H1 (cell line): ENCODE measurements around the gene CDC26. TPM values are rescaled to one million over a fixed set of nuclear protein-coding genes. Genes with fewer than 3 reads are reported as not detected.

Experiments
- CTCF ChIA-PET: fragments of 300-600 bp; sonication (Branson Sonifier 250); formaldehyde crosslinking; loops from one replicate; lab custom pipeline; 2021; ENCODE audit not compliant: partially characterized antibody; lab: Charles Lee
- POLR2A ChIA-PET: fragments of 300-600 bp; sonication (Branson Sonifier 250); formaldehyde crosslinking; loops from one replicate; lab custom pipeline; 2021; ENCODE audit warnings: inconsistent platforms; ENCODE audit not compliant: partially characterized antibody; lab: Charles Lee
- DNase-seq, 2 experiments: peaks; one replicate each; pipeline versions ENCODE4 v3.0.0 to v3.0.0-alpha.2; 2010 to 2022; ENCODE audit warnings: low spot score in 2 of 2, low read depth in 1 of 2, mixed read lengths in 1 of 2
- FAIRE-seq: peaks from 2 replicates; lab custom pipeline; 2011; peaks lifted over from hg19 to GRCh38; lab: Jason Lieb, UNC
- H2AFZ ChIP-seq: 2 replicates; pipeline ENCODE4 v1.8.1; 2012; ENCODE audit warnings: low read length, inconsistent platforms
- H2AK5ac ChIP-seq: 2 replicates; pipeline ENCODE4 v1.6.1; 2013; ENCODE audit warnings: low read depth, low read length
- H2BK120ac ChIP-seq: replicated peaks from 2 replicates; pipeline ENCODE3; 2013; ENCODE audit warnings: low read depth, low read length, inconsistent platforms
- H2BK12ac ChIP-seq: 2 replicates; pipeline ENCODE4 v1.6.1; 2013; ENCODE audit warnings: low read depth, low read length
- H2BK15ac ChIP-seq: 2 replicates; pipeline ENCODE4 v1.6.1; 2013; ENCODE audit warnings: low read length
- H2BK20ac ChIP-seq: 2 replicates; pipeline ENCODE4 v1.6.1; 2013; ENCODE audit warnings: low read length
- H2BK5ac ChIP-seq: 2 replicates; pipeline ENCODE4 v1.6.1; 2013; ENCODE audit warnings: low read depth, low read length
- H3K14ac ChIP-seq: 2 replicates; pipeline ENCODE4 v1.6.1; 2013; ENCODE audit warnings: inconsistent platforms; ENCODE audit not compliant: insufficient read length
- H3K18ac ChIP-seq: 2 replicates; pipeline ENCODE4 v1.6.1; 2013; ENCODE audit warnings: low read length; ENCODE audit errors: extremely low read depth
- H3K23ac ChIP-seq: 2 replicates; pipeline ENCODE4 v1.6.1; 2013; ENCODE audit warnings: inconsistent platforms; ENCODE audit not compliant: insufficient read length
- H3K23me2 ChIP-seq: 2 replicates; pipeline ENCODE4 v1.6.1; 2013; ENCODE audit warnings: low read depth, low read length
- H3K27ac ChIP-seq: 2 replicates; pipeline ENCODE4 v1.6.1; 2011; ENCODE audit warnings: low read depth, low read length, inconsistent platforms
- H3K27me3 ChIP-seq, 4 experiments: replicated peaks in 1 of 4; 1 replicate in 1 of 4; 2 replicates in 3 of 4; pipeline versions ENCODE4 v1.6.1 to v1.8.1; 2011 to 2013; ENCODE audit warnings: low read length in 3 of 4, mild to moderate bottlenecking in 3 of 4, inconsistent platforms in 2 of 4, mixed read lengths in 2 of 4, moderate library complexity in 1 of 4; ENCODE audit not compliant: control insufficient read depth in 3 of 4, insufficient read depth in 3 of 4; ENCODE audit errors: extremely low read depth in 1 of 4
- H3K36me3 ChIP-seq, 4 experiments: 2 replicates each; pipeline versions ENCODE4 v1.6.1 to v1.8.1; 2011 to 2013; ENCODE audit warnings: mild to moderate bottlenecking in 4 of 4, low read length in 3 of 4, moderate library complexity in 2 of 4, control low read depth in 1 of 4, inconsistent platforms in 1 of 4; ENCODE audit not compliant: insufficient read depth in 4 of 4, control insufficient read depth in 2 of 4
- H3K4ac ChIP-seq: replicated peaks from 2 replicates; pipeline ENCODE3; 2013; ENCODE audit warnings: low read length, low read depth, mixed read lengths, inconsistent platforms; ENCODE audit not compliant: insufficient read length
- H3K4me1 ChIP-seq, 4 experiments: replicated peaks in 1 of 4; 1 replicate in 1 of 4; 2 replicates in 3 of 4; pipeline versions ENCODE4 v1.6.1 to v1.8.1; 2011 to 2013; ENCODE audit warnings: low read length in 3 of 4, inconsistent platforms in 2 of 4, mixed read lengths in 1 of 4; ENCODE audit not compliant: insufficient read depth in 4 of 4, control insufficient read depth in 3 of 4
- H3K4me2 ChIP-seq, 2 experiments: 2 replicates each; pipeline versions ENCODE4 v1.6.1 to v1.8.1; 2011 to 2013; ENCODE audit warnings: low read depth in 2 of 2, low read length in 2 of 2, control low read depth in 1 of 2, inconsistent platforms in 1 of 2, mild to moderate bottlenecking in 1 of 2; ENCODE audit not compliant: insufficient read depth in 1 of 2
- H3K4me3 ChIP-seq, 4 experiments: fragments of 200-600, 300-600 bp in 1 of 4; sonication (generic), shearing (Covaris generic), sonication (Bioruptor Twin) in 1 of 4; 2 replicates each; pipeline versions ENCODE4 v1.5.1 to v1.8.1; 2011 to 2016; ENCODE audit warnings: low read length in 4 of 4, low read depth in 3 of 4, control low read depth in 2 of 4, inconsistent platforms in 2 of 4, mild to moderate bottlenecking in 2 of 4, mixed read lengths in 1 of 4, moderate library complexity in 1 of 4; ENCODE audit not compliant: insufficient read depth in 2 of 4; ENCODE audit errors: extremely low read depth in 1 of 4
- H3K56ac ChIP-seq: replicated peaks from 2 replicates; pipeline ENCODE3; 2013; ENCODE audit warnings: low read depth, mild to moderate bottlenecking, mixed read lengths, low read length, inconsistent platforms; ENCODE audit not compliant: insufficient read length
- H3K79me1 ChIP-seq: 2 replicates; pipeline ENCODE4 v1.6.1; 2013; ENCODE audit warnings: low read depth, low read length, control low read depth
- H3K79me2 ChIP-seq, 2 experiments: 2 replicates each; pipeline versions ENCODE4 v1.6.1 to v1.8.1; 2012 to 2013; ENCODE audit warnings: low read length in 2 of 2, mild to moderate bottlenecking in 2 of 2, inconsistent platforms in 1 of 2; ENCODE audit not compliant: insufficient read depth in 2 of 2, control insufficient read depth in 1 of 2
- H3K9ac ChIP-seq, 4 experiments: replicated peaks in 1 of 4; 1 replicate in 1 of 4; 2 replicates in 3 of 4; pipeline versions ENCODE4 v1.6.1 to v1.8.1; 2011 to 2013; ENCODE audit warnings: low read depth in 3 of 4, low read length in 3 of 4, control low read depth in 2 of 4, mild to moderate bottlenecking in 2 of 4, moderate library complexity in 2 of 4, inconsistent platforms in 1 of 4; ENCODE audit errors: extremely low read depth in 1 of 4
- H3K9me3 ChIP-seq, 2 experiments: 2 replicates each; pipeline versions ENCODE4 v1.6.1 to v1.8.1; 2012 to 2013; ENCODE audit warnings: mild to moderate bottlenecking in 2 of 2, moderate library complexity in 2 of 2, control low read depth in 1 of 2, inconsistent platforms in 1 of 2, low read depth in 1 of 2, low read length in 1 of 2, mixed read lengths in 1 of 2; ENCODE audit not compliant: insufficient read depth in 2 of 2
- H4K20me1 ChIP-seq, 2 experiments: replicated peaks in 1 of 2; 2 replicates each; pipeline versions ENCODE3 to v1.8.1; 2011 to 2013; ENCODE audit warnings: inconsistent platforms in 2 of 2, low read length in 2 of 2, mild to moderate bottlenecking in 1 of 2; ENCODE audit not compliant: insufficient read depth in 2 of 2, control insufficient read depth in 1 of 2
- H4K5ac ChIP-seq: 2 replicates; pipeline ENCODE4 v1.6.1; 2013; ENCODE audit warnings: low read length, low read depth, mixed read lengths, inconsistent platforms; ENCODE audit not compliant: insufficient read length
- H4K8ac ChIP-seq: 2 replicates; pipeline ENCODE4 v1.8.0; 2013; ENCODE audit warnings: mild to moderate bottlenecking, moderate library complexity, low read length, inconsistent platforms; ENCODE audit not compliant: insufficient read depth; ENCODE audit errors: extremely low read depth
- H4K91ac ChIP-seq: replicated peaks from 2 replicates; pipeline ENCODE3; 2013; ENCODE audit warnings: low read length, mixed read lengths, inconsistent platforms; ENCODE audit not compliant: insufficient read length
- JUN ChIP-seq: IDR thresholded peaks from 2 replicates; pipeline ENCODE4 v1.6.1; 2011; ENCODE audit warnings: low read depth, mild to moderate bottlenecking, improper control_type of control experiment, low read length
- KDM4A ChIP-seq: IDR thresholded peaks from one replicate; pipeline ENCODE4 v1.7.1; 2012; ENCODE audit warnings: low read depth, mild to moderate bottlenecking, moderate library complexity, low read length, inconsistent platforms; ENCODE audit not compliant: severe bottlenecking
- KDM5A ChIP-seq: fragments of 200-600 bp; IDR thresholded peaks from 2 replicates; pipeline ENCODE4 v1.7.1; 2012; ENCODE audit warnings: mild to moderate bottlenecking, low read length, inconsistent platforms, mixed read lengths
- POLR2A ChIP-seq, 2 experiments: IDR thresholded peaks; 1 replicate in 1 of 2; 2 replicates in 1 of 2; pipeline ENCODE4 v1.6.1; 2011; ENCODE audit warnings: low read depth in 2 of 2, low read length in 2 of 2, mild to moderate bottlenecking in 2 of 2; ENCODE audit errors: control extremely low read depth in 1 of 2
- RBBP5 ChIP-seq: IDR thresholded peaks from 2 replicates; pipeline ENCODE4 v1.7.1; 2012; ENCODE audit warnings: low read depth, mild to moderate bottlenecking, inconsistent platforms, low read length, moderate library complexity, borderline replicate concordance
- TAF7 ChIP-seq: optimal IDR thresholded peaks from 2 replicates; pipeline ENCODE3; 2011; ENCODE audit warnings: low read depth, mild to moderate bottlenecking, inconsistent platforms, low read length, moderate library complexity, borderline replicate concordance
- YY1 ChIP-seq: IDR thresholded peaks from 2 replicates; pipeline ENCODE4 v1.6.1; 2011; ENCODE audit warnings: low read depth, mild to moderate bottlenecking, low read length
- WGBS, 2 experiments: shearing (Covaris generic) in 1 of 2; methylation state at CpG; one replicate each; pipeline versions ENCODE4 v1.1.6 to v1.1.7; 2013 to 2015; ENCODE audit warnings: low lambda C conversion rate in 2 of 2, mixed read lengths in 2 of 2, inconsistent platforms in 1 of 2, low coverage in 1 of 2, missing lambda C conversion rate in 1 of 2; ENCODE audit not compliant: insufficient replicate concordance in 2 of 2, insufficient coverage in 1 of 2, insufficient read length in 1 of 2; ENCODE audit errors: extremely low coverage in 1 of 2, missing lambda C conversion rate in 1 of 2; 5-methylcytosine and 5-hydroxymethylcytosine counted together
- polyA plus RNA-seq, 7 experiments: library from polyadenylated mRNA; depleted of rRNA in 3 of 7; stranded (reverse) in 5 of 7; unstranded in 2 of 7; fragments of >200 nt in 5 of 7; fragments of 200-250 nt in 2 of 7; gene quantifications; 1 replicate in 5 of 7; 2 replicates in 1 of 7; 4 replicates in 1 of 7; pipeline versions ENCODE4 v1.2.1 to v1.2.3, GENCODE V29; 2011 to 2013; ENCODE audit warnings: missing spikeins in 2 of 7, mixed read lengths in 2 of 7
- total RNA-seq: library from RNA; stranded (reverse); fragmentation: NEBNext Ultra II Directional; extraction: Animal tissue kit (Norgen Biotek cat#: 25700); gene quantifications from 2 replicates; pipeline ENCODE4 v1.2.1, GENCODE V29; 2021

Gene CDC26
- total and polyA plus RNA-seq, 2 of the 8 experiments (the other 6 are each of a cell fraction or from before 2014, with no cell fraction given), result 31.5 to 41.9 TPM

GRCh38 chr9:113221800-113222481 is 53.4 kb downstream of the CDC26 start:
- CTCF ChIA-PET, result interaction anchor here (0.8 to 3.1 kb wide), 8 partner anchors 15 to 370 kb away, joined by 3 to 17 read pairs (median 3); partner anchors contain the start of genes CDC26, PRPF4 and SLC31A2
- H4K5ac ChIP-seq, result peak overlapping the region; percentile 90
- peak overlapping the region; percentile 95 for H3K18ac ChIP-seq
- H3K23ac ChIP-seq, result no peak overlapping the region
- no peak overlapping the region for H2BK120ac ChIP-seq
- H3K14ac ChIP-seq, result no peak overlapping the region
- H3K36me3 ChIP-seq, result no peaks in the 10 kb centered on the region; a peak in 1 of 8 replicates
- H2BK12ac ChIP-seq, result no peak overlapping the region
- H3K23me2 ChIP-seq, result peaks cover 10% of the 10 kb centered on the region
- peak overlapping the region; percentile 71 for H3K56ac ChIP-seq
- POLR2A ChIA-PET, result interaction anchor here (0.7 to 2.9 kb wide), 12 partner anchors 9 to 188 kb away, joined by 3 to 10 read pairs (median 4); partner anchors contain the start of genes C9orf43, CDC26, POLE3 and PRPF4
- H3K9ac ChIP-seq, result peak overlapping the region; percentile 78 to 93 (median 82)
- H4K8ac ChIP-seq, result peak overlapping the region; percentile 59; the same call in 1 of the 2 replicates
- peak overlapping the region; percentile 93 to 96 (median 94) for H3K4me3 ChIP-seq
- peak overlapping the region; percentile 71; the same call in 1 of the 2 replicates for H3K27ac ChIP-seq
- 18% methylated on average over 20 of the region's 20 CpGs; no CpG with 5 or more reads in 1 of the 2 experiments for WGBS, 2 experiments
- H2BK5ac ChIP-seq, result 0 out of 2 replicates have a peak overlapping the region, but pooled peaks have one; percentile 38
- DNase-seq (no peak), FAIRE-seq (no peak)
- H2BK20ac ChIP-seq, result no peak overlapping the region
- H2AK5ac ChIP-seq, result no peak overlapping the region
- peaks cover 6 to 52% of the 10 kb centered on the region in 2 experiments for H3K79me2 ChIP-seq
- H2BK15ac ChIP-seq, result no peak overlapping the region
- no peak overlapping the region for H4K91ac ChIP-seq
- peaks cover 0 to 2% of the 10 kb centered on the region in 2 experiments for H4K20me1 ChIP-seq
- H3K4me2 ChIP-seq, result peak overlapping the region; percentile 93 to 99
- H3K79me1 ChIP-seq, result 0 out of 2 replicates have a peak, but pooled peaks cover 3% of the 10 kb centered on the region
- TF ChIP-seq KDM5A (no peak), JUN (no peak), POLR2A (IDR thresholded peaks at IDR 0.05; ENCODE audit: control extremely low read depth in 1 of 2, low read depth in 2 of 2, low read length in 2 of 2) (peak in 1 of 2 experiments; percentile 3; a peak in 1 of 3 replicates), KDM4A (peak; percentile 15), YY1 (0 out of 2 replicates have a peak, but pooled peaks have one; percentile 22), RBBP5 (no peak), TAF7 (no peak)
- no peaks in the 10 kb centered on the region for H3K9me3 ChIP-seq
- no peaks in the 10 kb centered on the region for H3K27me3 ChIP-seq
- peak overlapping the region; percentile 91 for H2AFZ ChIP-seq
- peaks cover 0 to 10% (median 1%) of the 10 kb centered on the region in 4 experiments; a peak in 4 of 7 replicates for H3K4me1 ChIP-seq
- no peak overlapping the region for H3K4ac ChIP-seq
